Suprapubic skin (tissue), 4 donors: ENCODE data around the gene CLPX. TPM values are rescaled to one million over a fixed set of nuclear protein-coding genes. Genes with fewer than 3 reads are reported as not detected.

Experiments used
- DNase-seq, 2 donors: peaks; one replicate each; pipeline ENCODE4 v3.0.0-alpha.2; 2019; ENCODE audit warnings: low spot score in 2 of 2
- H3K27ac ChIP-seq: fragments of 200-600 bp; sonication (generic); one replicate; pipeline ENCODE4 v1.5.1; 2019
- H3K27me3 ChIP-seq: fragments of 200-600 bp; sonication (generic); one replicate; pipeline ENCODE4 v1.5.1; 2019
- H3K36me3 ChIP-seq: fragments of 200-600 bp; sonication (generic); one replicate; pipeline ENCODE4 v1.5.1; 2019
- H3K4me1 ChIP-seq: fragments of 200-600 bp; sonication (generic); one replicate; pipeline ENCODE4 v1.5.1; 2019
- H3K4me3 ChIP-seq: fragments of 200-600 bp; sonication (generic); one replicate; pipeline ENCODE4 v1.5.1; 2019; ENCODE audit warnings: mild to moderate bottlenecking
- H3K9me3 ChIP-seq: fragments of 200-600 bp; sonication (generic); one replicate; pipeline ENCODE4 v1.5.1; 2019
- EP300 ChIP-seq: sonication (generic); formaldehyde crosslinking; IDR thresholded peaks from one replicate; pipeline ENCODE4 v1.6.1; 2017; ENCODE audit warnings: antibody characterized with exemption
- POLR2A ChIP-seq, 2 donors: fragments of 450-650 bp; IDR thresholded peaks; one replicate each; pipeline ENCODE4 v1.6.1; 2017; ENCODE audit warnings: antibody characterized with exemption in 2 of 2, mild to moderate bottlenecking in 2 of 2, moderate library complexity in 2 of 2
- POLR2AphosphoS5 ChIP-seq, 3 donors: sonication (generic); formaldehyde crosslinking; IDR thresholded peaks; one replicate each; pipeline ENCODE4 v1.6.1; 2017; ENCODE audit warnings: antibody characterized with exemption in 3 of 3
- WGBS: methylation state at CpG from one replicate; pipeline ENCODE4 v1.1.5; 2018; 5-methylcytosine and 5-hydroxymethylcytosine counted together
- total RNA-seq, 4 donors: library from RNA; depleted of rRNA; stranded (reverse); fragments of >200 nt; gene quantifications; one replicate each; pipeline ENCODE4 v1.1.0, GENCODE V29; 2016
- TF ChIP-seq, protein P1 (sequence below), 2 donors: fragments of 200-600 bp in 1 of 2; fragments of 450-650 bp in 1 of 2; sonication (generic) in 1 of 2; IDR thresholded peaks; one replicate each; pipeline ENCODE4 v1.5.1; 2016 to 2019; ENCODE audit warnings: antibody characterized with exemption in 2 of 2, mild to moderate bottlenecking in 1 of 2, moderate library complexity in 1 of 2

CLPX gene
- total RNA-seq, 4 donors from 2014 or later, result 45.5 to 103 (median 58.3) TPM

- no peaks in the 10 kb centered on the region for H3K27me3 ChIP-seq
- WGBS, result 87% methylated on average over 10 of the region's 10 CpGs
- no peaks in the 10 kb centered on the region for H3K9me3 ChIP-seq
- H3K4me1 ChIP-seq, result peaks cover 4% of the 10 kb centered on the region
- H3K36me3 ChIP-seq, result no peaks in the 10 kb centered on the region
- H3K27ac ChIP-seq, result no peak overlapping the region
- no peak overlapping the region for H3K4me3 ChIP-seq
- TF ChIP-seq POLR2AphosphoS5 (IDR thresholded peaks at IDR 0.05) (no peak), EP300 (no peak), POLR2A (IDR thresholded peaks at IDR 0.05) (no peak)
- TF ChIP-seq, protein P1, sequence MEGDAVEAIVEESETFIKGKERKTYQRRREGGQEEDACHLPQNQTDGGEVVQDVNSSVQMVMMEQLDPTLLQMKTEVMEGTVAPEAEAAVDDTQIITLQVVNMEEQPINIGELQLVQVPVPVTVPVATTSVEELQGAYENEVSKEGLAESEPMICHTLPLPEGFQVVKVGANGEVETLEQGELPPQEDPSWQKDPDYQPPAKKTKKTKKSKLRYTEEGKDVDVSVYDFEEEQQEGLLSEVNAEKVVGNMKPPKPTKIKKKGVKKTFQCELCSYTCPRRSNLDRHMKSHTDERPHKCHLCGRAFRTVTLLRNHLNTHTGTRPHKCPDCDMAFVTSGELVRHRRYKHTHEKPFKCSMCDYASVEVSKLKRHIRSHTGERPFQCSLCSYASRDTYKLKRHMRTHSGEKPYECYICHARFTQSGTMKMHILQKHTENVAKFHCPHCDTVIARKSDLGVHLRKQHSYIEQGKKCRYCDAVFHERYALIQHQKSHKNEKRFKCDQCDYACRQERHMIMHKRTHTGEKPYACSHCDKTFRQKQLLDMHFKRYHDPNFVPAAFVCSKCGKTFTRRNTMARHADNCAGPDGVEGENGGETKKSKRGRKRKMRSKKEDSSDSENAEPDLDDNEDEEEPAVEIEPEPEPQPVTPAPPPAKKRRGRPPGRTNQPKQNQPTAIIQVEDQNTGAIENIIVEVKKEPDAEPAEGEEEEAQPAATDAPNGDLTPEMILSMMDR (IDR thresholded peaks at IDR 0.05), result no peak
- DNase-seq, result no peak
Measured at GRCh38 chr15:65217526-65218482, 32.7 kb upstream of the CLPX start.

- no peaks in the 10 kb centered on the region for H3K9me3 ChIP-seq
- no peak for TF ChIP-seq EP300
- TF ChIP-seq POLR2AphosphoS5 (IDR thresholded peaks at IDR 0.05), result no peak
- TF ChIP-seq, protein P1 (IDR thresholded peaks at IDR 0.05), result no peak
- no peak for TF ChIP-seq POLR2A (IDR thresholded peaks at IDR 0.05)
- no peak overlapping the region for H3K27ac ChIP-seq
- H3K27me3 ChIP-seq, result no peaks in the 10 kb centered on the region
- no peak for DNase-seq
- H3K4me1 ChIP-seq, result peaks cover 15% of the 10 kb centered on the region
- no peak overlapping the region for H3K4me3 ChIP-seq
- H3K36me3 ChIP-seq, result no peaks in the 10 kb centered on the region
Measured at GRCh38 chr15:65215496-65215895, 30.4 kb upstream of the CLPX start.

DNA sequence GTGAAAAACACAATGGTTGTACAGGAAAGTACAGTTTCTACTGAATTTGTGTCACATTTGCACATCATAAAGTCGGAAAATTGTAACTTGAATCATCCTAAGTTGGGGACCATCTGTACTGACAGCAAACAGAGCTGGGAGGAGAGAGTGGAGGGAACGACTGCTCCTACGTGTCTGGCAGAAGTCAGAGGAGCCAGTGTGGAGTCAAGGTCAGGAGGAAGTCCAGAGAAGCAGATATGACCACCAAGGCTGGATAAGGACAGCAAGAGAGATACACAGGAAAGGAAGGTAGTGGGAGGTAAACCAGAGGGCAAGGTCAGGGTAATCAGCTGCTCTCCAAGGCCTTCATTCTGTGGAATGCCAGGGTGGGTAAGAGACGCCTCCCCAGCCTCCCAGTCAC, 28.9 kb upstream of the CLPX start:
- WGBS, result 86% methylated on average over 4 of the region's 4 CpGs
- TF ChIP-seq, protein P1 (IDR thresholded peaks at IDR 0.05), result no peak
- TF ChIP-seq POLR2A (IDR thresholded peaks at IDR 0.05), result no peak
- no peak for TF ChIP-seq EP300
- no peak for TF ChIP-seq POLR2AphosphoS5 (IDR thresholded peaks at IDR 0.05)

DNA sequence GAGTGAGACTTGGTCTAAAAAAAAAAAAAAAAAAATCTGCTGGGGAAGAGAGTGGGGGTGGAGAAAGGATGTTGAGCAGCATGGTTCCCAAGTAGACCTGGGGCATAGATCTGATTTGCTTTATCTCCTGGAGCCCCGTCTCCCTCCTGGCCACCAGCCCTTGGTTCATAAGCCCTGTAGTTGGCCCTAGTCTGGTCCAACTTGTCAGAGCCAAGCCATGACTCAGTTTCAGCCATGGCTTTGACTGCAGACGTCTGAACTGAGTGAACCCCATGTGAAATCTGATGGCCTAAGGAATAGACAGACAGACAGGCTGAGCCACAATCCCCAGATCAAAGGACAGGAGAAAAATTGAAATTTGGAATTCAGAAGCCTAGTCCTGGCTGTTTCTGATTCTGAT, 28.1 kb upstream of the CLPX start:
- Histone ChIP-seq H3K4me1 (peaks cover 18% of the 10 kb centered on the region), H3K27me3 (no peaks in the 10 kb centered on the region), H3K9me3 (no peaks in the 10 kb centered on the region), H3K27ac (no peak overlapping the region), H3K4me3 (no peak overlapping the region), H3K36me3 (no peaks in the 10 kb centered on the region)
- DNase-seq, result no peak
- TF ChIP-seq POLR2A (IDR thresholded peaks at IDR 0.05) (no peak), EP300 (no peak), POLR2AphosphoS5 (IDR thresholded peaks at IDR 0.05) (no peak)
- TF ChIP-seq, protein P1 (IDR thresholded peaks at IDR 0.05), result no peak
- 32% methylated on average over 2 of the region's 2 CpGs for WGBS

More for the DNA sequence above, 28.9 kb upstream of the CLPX start:
- Histone ChIP-seq H3K4me3 (no peak overlapping the region), H3K36me3 (no peaks in the 10 kb centered on the region), H3K27ac (no peak overlapping the region), H3K4me1 (peaks cover 18% of the 10 kb centered on the region), H3K27me3 (no peaks in the 10 kb centered on the region), H3K9me3 (no peaks in the 10 kb centered on the region)
- DNase-seq, result no peak

GRCh38 chr15:65212097-65212496, 27.0 kb upstream of the CLPX start:
- H3K4me3 ChIP-seq, result no peak overlapping the region
- peak overlapping the region; percentile 32 for H3K27ac ChIP-seq
- 68% methylated on average over 5 of the region's 5 CpGs for WGBS
- H3K9me3 ChIP-seq, result no peaks in the 10 kb centered on the region
- TF ChIP-seq POLR2AphosphoS5 (IDR thresholded peaks at IDR 0.05), result no peak
- TF ChIP-seq POLR2A (IDR thresholded peaks at IDR 0.05), result no peak
- TF ChIP-seq, protein P1 (IDR thresholded peaks at IDR 0.05), result peak in 1 of 2 donors; percentile 13
- TF ChIP-seq EP300, result no peak
- H3K36me3 ChIP-seq, result no peaks in the 10 kb centered on the region
- no peak for DNase-seq
- H3K27me3 ChIP-seq, result no peaks in the 10 kb centered on the region
- peaks cover 18% of the 10 kb centered on the region for H3K4me1 ChIP-seq
